GM19238 (cell line): ENCODE data around the gene DCPS.
"Not testable (repeated sequence)": the region's sequence is repeated elsewhere in the genome, so short reads cannot be mapped to it uniquely, and the experiment has no call there.

ENCODE experiments used
- DNase-seq: peaks from one replicate; pipeline ENCODE4 v3.0.0; 2011; ENCODE audit warnings: low spot score; ENCODE audit not compliant: insufficient read length

DCPS gene

DNA sequence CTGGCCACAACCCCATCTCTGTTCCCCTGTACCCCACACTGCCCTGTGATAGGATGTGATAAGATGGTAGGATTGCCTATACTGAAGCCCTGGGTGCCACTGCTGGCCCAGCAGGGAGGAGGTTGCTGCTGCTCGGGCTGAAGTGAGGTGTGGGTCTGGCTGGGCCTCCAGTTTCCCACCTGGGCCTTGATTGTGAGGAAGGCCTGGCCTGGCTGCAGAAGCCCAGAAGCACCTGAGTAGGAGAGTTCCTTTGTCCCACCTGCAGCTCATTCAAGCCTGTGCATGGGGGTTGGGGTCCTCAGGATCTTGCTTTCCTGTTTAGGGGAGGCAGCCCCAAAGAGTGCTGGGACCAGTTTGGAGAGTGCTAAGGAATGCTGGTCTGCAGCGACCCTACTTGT, 54.9 kb downstream of the DCPS start:
- DNase-seq: no peak

DNA sequence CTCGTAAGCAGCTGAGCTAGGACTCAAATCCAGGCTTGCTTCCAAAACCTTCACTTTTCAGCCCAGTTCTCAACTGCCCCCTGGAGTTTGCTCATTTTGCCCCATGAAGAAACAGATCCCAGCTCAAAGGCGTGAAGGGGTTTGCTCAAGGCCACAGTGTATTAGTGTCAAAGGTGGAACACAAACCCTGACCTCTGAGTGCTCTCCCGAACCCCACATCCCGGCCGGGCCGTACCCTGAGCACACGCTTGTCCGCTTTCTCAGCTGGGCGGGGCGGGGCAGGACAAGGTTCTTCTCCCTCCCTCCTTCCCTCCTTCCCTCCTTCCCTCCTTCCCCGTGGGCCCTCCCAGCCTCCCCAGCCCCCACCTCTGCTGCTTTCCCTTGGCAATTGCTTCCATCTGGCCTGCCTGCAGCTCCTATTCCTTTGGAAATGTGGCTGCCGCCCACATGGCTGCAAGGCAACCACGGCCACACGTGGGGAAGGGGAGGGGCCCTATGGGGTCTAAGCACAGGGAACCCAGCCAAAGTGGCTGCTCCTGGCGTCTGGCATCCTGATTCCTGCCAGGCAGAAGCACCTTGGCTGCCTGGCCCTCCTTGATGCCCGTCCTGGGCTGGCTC, 55.7 kb downstream of the DCPS start:
- DNase-seq: no peak

- no peak for DNase-seq
Observed at GRCh38 chr11:126360049-126360446, 56.2 kb downstream of the DCPS start.

DNA sequence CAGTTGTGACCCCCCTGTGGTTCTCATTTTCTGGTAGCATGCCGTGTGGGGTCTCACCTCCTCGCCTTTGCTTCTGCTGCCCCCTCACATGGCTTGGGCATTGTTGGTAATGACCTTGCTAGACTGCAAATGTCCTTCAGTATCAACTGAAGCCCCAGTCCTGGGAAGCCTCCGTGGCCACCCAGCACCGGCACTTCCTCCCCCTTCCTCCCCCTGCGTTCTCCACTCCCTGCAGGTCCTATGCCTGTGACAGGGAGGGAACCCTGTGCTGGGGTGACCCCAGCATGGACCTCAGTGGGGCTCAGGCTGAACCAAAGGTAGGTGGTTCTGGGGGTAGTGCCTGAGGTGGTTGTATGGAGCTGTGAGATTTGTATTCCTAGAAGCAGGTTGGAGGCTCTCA, 57.5 kb downstream of the DCPS start:
- DNase-seq: no peak

DNA sequence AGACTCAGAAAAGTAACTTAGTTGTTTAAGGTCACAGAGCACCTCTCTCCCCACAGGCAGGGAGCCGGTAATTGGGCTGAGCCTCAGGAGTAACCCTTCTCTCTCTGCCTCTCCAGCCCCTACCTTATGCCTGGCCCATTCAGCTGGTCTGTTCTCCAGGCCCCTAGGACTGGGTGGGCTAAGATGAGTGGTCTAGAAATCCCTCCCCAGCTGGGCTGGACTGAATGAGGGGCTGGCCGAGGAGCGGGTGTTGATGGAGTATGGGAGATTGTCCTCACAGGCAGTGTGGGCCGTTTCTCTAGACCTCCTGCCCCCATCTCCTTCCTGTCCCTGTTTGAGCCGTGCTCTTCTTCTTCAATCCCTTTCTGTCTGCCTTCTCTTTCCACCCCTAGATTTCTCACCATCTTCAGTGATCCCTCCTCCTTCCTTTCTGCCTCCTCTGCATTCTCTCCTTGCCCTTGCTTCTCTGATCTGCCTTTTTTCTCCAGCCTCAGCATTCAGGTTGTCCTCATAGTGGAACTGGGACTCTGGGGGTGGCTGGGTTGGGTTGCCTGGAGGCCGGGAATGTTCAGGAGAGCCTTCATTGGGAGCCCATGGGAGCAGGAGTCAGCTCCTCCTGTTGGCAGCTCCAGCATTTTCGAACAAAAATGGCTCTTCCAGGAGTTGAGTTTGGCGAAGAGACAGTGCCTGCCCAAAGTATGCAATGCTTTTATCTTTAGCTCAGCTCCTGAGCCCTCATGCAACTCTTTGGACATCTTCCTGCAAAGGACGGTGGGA, 59.2 kb downstream of the DCPS start:
- DNase-seq: no peak

DNA sequence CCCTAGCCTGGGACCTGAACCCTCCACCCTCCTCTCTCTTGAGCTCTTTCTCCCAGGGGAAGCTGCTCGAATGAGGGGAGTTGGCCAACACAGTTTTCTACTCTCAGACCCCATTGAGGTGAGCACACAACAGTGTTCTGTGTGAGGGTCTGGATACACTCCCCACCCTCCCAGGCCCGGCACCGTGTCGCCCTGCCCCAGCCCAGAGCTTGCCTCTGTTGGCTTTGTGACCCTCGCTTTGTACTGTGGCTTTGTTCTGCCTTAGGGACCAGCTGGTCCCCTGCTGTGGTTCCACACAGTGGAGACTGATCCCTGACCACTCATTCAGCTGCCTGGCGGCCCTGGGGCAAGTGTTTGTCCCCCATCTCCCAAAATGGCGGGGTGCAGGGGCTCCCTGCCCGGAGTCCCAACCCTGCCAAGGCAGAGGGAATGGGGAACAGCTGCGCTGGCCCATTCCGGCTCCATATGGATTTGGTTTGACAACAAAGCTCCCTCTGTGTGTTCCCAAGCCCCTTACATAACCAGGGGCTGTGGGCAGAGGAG, 59.9 kb downstream of the DCPS start:
- no peak for DNase-seq

DNA sequence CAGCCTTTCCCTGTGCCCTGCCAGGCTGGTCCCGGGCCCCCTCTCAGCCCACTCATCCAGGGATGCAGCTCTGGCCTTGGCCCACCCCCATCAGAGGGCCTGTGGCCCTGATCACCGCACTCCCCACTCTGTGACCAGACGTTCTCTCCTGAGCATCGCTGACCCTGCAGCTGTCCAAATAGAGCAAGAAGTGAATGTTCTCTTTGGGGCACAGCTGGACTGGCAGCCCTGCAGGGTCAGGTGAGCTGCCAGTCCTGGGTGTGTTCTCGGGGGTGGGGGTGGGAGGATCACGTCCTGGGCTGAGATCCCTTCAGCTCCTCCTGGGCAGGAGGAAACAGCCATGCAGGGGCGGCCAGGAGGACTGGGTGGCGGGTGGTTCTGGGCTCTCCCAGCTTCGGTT, 60.9 kb downstream of the DCPS start:
- DNase-seq: not testable (repeated sequence)

DNA sequence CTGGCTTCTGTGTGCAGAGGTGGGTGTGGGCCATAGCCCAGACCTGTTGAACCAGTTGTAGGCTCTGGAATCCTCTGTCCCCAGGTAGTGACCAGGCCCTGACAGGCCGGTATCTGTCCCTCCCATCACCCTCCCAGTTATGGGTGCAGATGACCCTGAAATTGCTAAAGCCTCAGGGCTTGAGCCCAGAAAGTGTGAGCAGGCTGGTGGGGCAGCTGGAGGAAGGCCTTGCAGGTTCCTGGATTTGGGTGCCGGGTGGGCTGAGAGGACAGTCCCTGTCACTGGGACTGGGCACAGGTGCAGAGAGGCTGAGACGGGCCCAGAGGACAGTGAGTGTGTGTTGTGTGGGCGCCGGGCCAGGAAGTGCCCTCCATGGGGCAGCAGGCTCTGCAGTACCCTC, 61.6 kb downstream of the DCPS start:
- DNase-seq: not testable (repeated sequence)

DNA sequence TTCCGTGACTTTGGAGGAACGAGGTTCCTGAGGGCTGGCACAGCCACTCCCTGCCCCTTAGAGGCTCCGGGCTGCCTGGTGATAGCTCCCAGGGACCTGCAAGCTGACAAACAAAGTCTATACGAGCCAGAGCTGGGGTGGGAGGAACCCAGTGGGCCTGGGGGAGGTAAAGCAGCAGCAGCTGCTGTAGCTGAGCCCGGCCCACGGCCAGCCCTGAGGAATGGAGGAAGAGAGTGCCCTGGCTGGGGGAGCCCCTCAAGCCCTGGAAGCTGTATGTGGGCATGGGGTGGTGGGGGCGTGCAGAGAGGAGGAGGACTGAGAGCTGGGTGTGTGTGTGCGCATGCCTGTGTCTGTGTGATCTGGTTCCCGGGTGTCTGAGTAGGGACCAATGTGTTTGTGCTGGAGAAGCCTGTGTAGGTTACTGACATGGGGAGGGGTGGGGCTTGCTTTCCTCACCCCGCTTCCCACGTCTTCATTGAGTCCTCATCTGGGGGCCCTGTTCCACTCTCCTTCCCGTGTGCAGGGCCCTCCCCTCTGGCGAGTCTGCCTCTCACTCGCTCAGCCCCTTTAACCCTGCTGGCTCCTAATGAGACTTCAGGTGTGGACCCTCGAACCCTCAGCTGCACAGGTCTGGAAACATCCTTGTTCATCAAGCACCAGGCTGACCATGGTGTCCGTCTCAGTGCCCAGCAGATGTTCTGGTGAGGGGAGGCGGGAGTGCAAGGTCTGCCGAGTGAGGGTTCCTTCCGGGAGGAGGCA, 62.4 kb downstream of the DCPS start:
- DNase-seq: no peak

- DNase-seq: not testable (repeated sequence)
Observed at GRCh38 chr11:126366823-126367654, 63.2 kb downstream of the DCPS start.

- not testable (repeated sequence) for DNase-seq
Observed at GRCh38 chr11:126367806-126368205, 63.9 kb downstream of the DCPS start.

DNA sequence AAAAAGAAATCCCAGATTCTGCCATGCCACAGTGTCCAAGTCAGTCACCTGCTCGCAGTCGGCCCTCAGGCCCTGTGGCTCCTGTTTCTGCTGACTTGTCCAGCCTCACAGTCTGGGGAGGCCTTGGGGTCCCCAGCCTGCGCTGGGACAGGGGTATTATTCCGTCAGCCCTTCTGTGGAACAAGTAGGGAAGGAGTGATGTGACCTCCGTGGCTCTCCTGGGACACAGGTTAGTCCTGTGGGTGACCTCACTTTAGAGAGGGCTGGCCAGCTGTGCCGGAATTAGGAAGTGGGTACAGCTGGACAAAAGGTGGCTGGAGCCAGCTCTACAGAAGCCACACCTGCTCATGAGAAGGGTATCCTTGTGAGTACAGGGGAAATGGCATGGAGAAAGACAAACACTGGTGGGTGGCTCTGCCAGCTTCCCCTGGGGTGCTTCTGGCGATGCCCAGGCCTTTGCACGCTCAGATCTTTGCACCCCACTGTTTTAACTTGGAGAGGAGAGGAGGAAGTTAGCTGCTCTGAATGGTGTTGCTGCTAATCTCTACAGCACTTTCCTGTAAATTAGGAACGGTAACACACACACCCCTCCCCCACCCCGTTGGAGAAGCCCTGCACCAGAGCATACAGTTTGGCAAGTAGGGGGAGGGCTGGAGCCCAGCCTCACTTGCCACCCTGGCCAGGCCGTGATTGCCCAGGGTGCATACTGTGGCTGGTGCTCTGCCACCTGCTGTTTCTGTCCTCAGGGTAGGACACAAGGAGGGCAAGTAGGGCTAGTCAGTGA, 64.7 kb downstream of the DCPS start:
- DNase-seq: not testable (repeated sequence)

- DNase-seq: no peak
Observed at GRCh38 chr11:126370016-126370415, 66.2 kb downstream of the DCPS start.

DNA sequence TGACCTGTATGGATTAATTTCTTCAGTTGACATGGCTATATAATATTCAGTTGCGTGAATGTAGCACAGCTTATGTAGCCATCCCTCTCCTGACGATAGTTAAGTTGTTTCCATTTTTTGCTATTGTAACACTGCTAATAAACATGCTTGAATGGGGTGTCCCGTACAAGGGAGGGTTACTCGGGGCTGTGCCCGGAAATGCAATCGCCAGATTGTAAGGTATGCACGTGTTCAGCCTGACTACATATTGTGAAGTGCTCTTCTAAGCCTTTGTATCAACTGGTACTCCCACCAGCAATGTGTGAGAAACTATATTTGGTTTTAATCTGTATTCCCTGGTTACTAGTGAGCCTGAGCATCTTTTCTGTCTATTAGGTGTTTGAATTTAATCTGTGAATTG, 67.7 kb downstream of the DCPS start:
- no peak for DNase-seq

- DNase-seq: not testable (repeated sequence)
Observed at GRCh38 chr11:126373389-126374066, 69.7 kb downstream of the DCPS start.

- not testable (repeated sequence) for DNase-seq
Observed at GRCh38 chr11:126374562-126375300, 70.9 kb downstream of the DCPS start.

DNA sequence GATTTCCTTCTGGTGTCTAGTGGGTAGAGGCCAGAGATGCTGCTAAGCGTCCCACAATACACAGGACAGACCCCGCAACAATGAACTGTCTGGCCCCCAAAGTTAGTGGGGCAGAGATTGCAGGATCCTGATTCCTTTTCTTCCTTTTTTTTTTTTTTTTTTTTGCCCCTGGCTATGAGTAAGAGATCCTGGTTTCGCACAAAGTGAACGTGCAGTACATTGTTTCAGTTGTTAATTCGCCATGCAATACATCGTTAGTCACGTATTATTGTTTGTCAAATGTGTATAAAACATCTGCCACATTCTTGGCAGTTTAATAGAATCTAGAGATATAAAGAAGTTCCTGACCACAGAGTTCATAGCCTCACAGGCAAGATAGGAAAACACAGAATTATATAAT, 71.9 kb downstream of the DCPS start:
- DNase-seq: no peak

GRCh38 chr11:126378763-126379162, 74.9 kb downstream of the DCPS start:
- DNase-seq: no peak

- no peak for DNase-seq
Observed at GRCh38 chr11:126380909-126381308, 77.0 kb downstream of the DCPS start.
